Hematopoietic multipotent progenitor cell treated with erythropoietin and hydrocortisone succinate and interleukin-3 and kit ligand, for 6 days (in vitro differentiated cells): Measurements from ENCODE around the gene GPSM1.

Experiments used
- DNase-seq: peaks from one replicate; pipeline ENCODE4 v3.0.0-alpha.2; 2015

GPSM1 gene

GRCh38 chr9:136335296-136336155 is 8.2 kb downstream of the GPSM1 start:
- no peak for DNase-seq

GRCh38 chr9:136336156-136336870 is 9.0 kb downstream of the GPSM1 start:
- no peak for DNase-seq

- no peak for DNase-seq
Observed at GRCh38 chr9:136336881-136337280, 9.5 kb downstream of the GPSM1 start.

GRCh38 chr9:136337416-136338395 is 10.4 kb downstream of the GPSM1 start:
- no peak for DNase-seq

- no peak for DNase-seq
Observed at GRCh38 chr9:136338511-136338910, 11.2 kb downstream of the GPSM1 start.

GRCh38 chr9:136339173-136339957 is 12.0 kb downstream of the GPSM1 start:
- peak; percentile 75 for DNase-seq

- DNase-seq: no peak
Observed at GRCh38 chr9:136339958-136340310, 12.6 kb downstream of the GPSM1 start.

- no peak for DNase-seq
Observed at GRCh38 chr9:136340356-136341041, 13.2 kb downstream of the GPSM1 start.

- no peak for DNase-seq
Observed at GRCh38 chr9:136341042-136341655, 13.8 kb downstream of the GPSM1 start.

GRCh38 chr9:136341769-136342168 is 14.4 kb downstream of the GPSM1 start:
- no peak for DNase-seq

- DNase-seq: peak; percentile 96
Observed at GRCh38 chr9:136342181-136343120, 15.1 kb downstream of the GPSM1 start.

GRCh38 chr9:136343121-136343883 is 16.0 kb downstream of the GPSM1 start:
- peak; percentile 25 for DNase-seq

GRCh38 chr9:136343884-136344269 is 16.5 kb downstream of the GPSM1 start:
- no peak for DNase-seq

GRCh38 chr9:136344544-136345280 is 17.4 kb downstream of the GPSM1 start:
- DNase-seq: no peak

GRCh38 chr9:136345281-136346156 is 18.2 kb downstream of the GPSM1 start:
- DNase-seq: no peak

- DNase-seq: no peak
Observed at GRCh38 chr9:136346157-136346481, 18.8 kb downstream of the GPSM1 start.

GRCh38 chr9:136346927-136347465 is 19.7 kb downstream of the GPSM1 start:
- no peak for DNase-seq
